Measurements from ENCODE around the gene CUL1. TPM values are rescaled to one million over a fixed set of nuclear protein-coding genes. Genes with fewer than 3 reads are reported as not detected.
A peak's percentile ranks its signal among the peaks of the same experiment; 100 is the strongest.

CUL1 gene
- total RNA-seq, 4 donors from 2014 or later = 73.1 to 87.1 (median 77.8) TPM

GRCh38 chr7:148729984-148730733, 31.5 kb downstream of the CUL1 start:
- WGBS = 46% methylated on average over 12 of the region's 12 CpGs
- Histone ChIP-seq H3K4me3 (no peak overlapping the region), H3K4me1 (peaks cover 34 to 84% (median 78%) of the 10 kb centered on the region in 4 donors), H3K27ac (replicated peaks in 1 of 4) (peak overlapping the region; percentile 15 to 61 (median 21)), H3K9me3 (no peaks in the 10 kb centered on the region), H3K36me3 (peaks cover 0 to 41% (median 24%) of the 10 kb centered on the region in 4 donors), H3K27me3 (no peaks in the 10 kb centered on the region)
- intact Hi-C loops (cut with DNase I) = no loop called here
- DNase-seq (ENCODE audit: extremely low spot score) = no peak
- no peak for TF ChIP-seq POLR2A (IDR thresholded peaks at IDR 0.05; ENCODE audit: low read depth)

DNA sequence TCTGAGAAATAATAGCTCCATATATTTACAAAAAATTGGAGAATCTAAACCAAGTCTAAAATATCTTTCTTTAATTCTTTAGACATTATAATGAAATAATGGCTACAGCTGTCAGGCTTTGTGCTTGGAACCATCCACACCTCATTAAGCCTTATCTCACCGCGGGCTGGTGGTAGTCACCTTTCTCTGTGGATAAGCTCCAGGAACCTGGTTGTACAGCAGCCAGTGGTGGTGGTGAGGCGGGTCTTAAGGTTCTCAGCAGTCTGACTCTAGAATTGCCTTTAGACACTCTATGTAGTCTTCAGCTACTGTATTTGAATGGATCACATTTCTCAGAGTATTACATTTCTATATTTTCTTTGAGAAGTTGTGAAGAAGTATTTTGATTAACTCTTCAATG, 34.2 kb downstream of the CUL1 start:
- DNase-seq (ENCODE audit: extremely low spot score) = no peak
- intact Hi-C loops (cut with DNase I) = no loop called here
- Histone ChIP-seq H3K9me3 (no peaks in the 10 kb centered on the region), H3K36me3 (peaks cover 0 to 48% (median 31%) of the 10 kb centered on the region in 4 donors), H3K4me3 (no peak overlapping the region), H3K27ac (replicated peaks in 1 of 4) (no peak overlapping the region), H3K4me1 (peaks cover 30 to 70% (median 58%) of the 10 kb centered on the region in 4 donors), H3K27me3 (no peaks in the 10 kb centered on the region)
- TF ChIP-seq POLR2A (IDR thresholded peaks at IDR 0.05; ENCODE audit: low read depth) (no peak), CTCF (IDR thresholded peaks at IDR 0.05) (no peak), POLR2AphosphoS5 (IDR thresholded peaks at IDR 0.05) (no peak), EP300 (IDR thresholded peaks at IDR 0.05) (no peak)
- WGBS = 87% methylated on average over 3 of the region's 3 CpGs

DNA sequence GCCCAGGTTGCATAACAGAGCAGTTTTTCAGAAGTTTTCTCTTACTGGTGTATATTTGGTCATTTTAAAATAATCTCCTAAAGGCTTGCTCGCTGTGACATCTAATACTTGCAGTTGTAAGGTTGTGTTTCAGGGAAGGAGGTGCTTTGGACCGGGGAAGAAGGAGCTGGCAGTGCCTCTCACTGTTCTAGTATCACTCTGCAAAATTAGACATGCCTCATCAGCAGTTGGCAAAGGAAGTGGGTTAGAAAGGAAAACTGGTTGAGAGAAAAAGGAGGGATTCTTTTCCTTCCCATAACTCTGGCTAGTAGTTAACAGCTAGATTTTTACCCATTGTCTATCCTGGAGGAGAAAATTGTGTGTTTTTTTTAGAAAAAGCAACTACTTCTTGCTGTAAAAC, 34.8 kb downstream of the CUL1 start:
- H3K27ac ChIP-seq (replicated peaks in 1 of 4) = no peak overlapping the region
- H3K27me3 ChIP-seq = no peaks in the 10 kb centered on the region
- whole genome bisulfite sequencing = 42% methylated on average over 2 of the region's 2 CpGs
- peaks cover 6 to 54% (median 34%) of the 10 kb centered on the region in 4 donors for H3K36me3 ChIP-seq
- DNase-seq (ENCODE audit: extremely low spot score) = no peak
- no peaks in the 10 kb centered on the region for H3K9me3 ChIP-seq
- intact Hi-C loops (cut with DNase I) = no loop called here
- H3K4me1 ChIP-seq = peaks cover 30 to 68% (median 52%) of the 10 kb centered on the region in 4 donors
- no peak overlapping the region for H3K4me3 ChIP-seq
- TF ChIP-seq POLR2A (IDR thresholded peaks at IDR 0.05; ENCODE audit: low read depth) (no peak), CTCF (IDR thresholded peaks at IDR 0.05) (no peak), POLR2AphosphoS5 (IDR thresholded peaks at IDR 0.05) (no peak), EP300 (IDR thresholded peaks at IDR 0.05) (no peak)

- no peaks in the 10 kb centered on the region for H3K9me3 ChIP-seq
- H3K36me3 ChIP-seq = peaks cover 6 to 60% (median 41%) of the 10 kb centered on the region in 4 donors
- no peaks in the 10 kb centered on the region for H3K27me3 ChIP-seq
- intact Hi-C loops (cut with DNase I) = no loop called here
- H3K27ac ChIP-seq (replicated peaks in 1 of 4) = no peak overlapping the region
- H3K4me1 ChIP-seq = peaks cover 17 to 59% (median 40%) of the 10 kb centered on the region in 4 donors
- DNase-seq (ENCODE audit: extremely low spot score) = no peak
- 72% methylated on average over 11 of the region's 11 CpGs for WGBS
- no peak overlapping the region for H3K4me3 ChIP-seq
- TF ChIP-seq CTCF (IDR thresholded peaks at IDR 0.05) = no peak
- no peak for TF ChIP-seq POLR2A (IDR thresholded peaks at IDR 0.05; ENCODE audit: low read depth)
Measured at GRCh38 chr7:148735141-148735540, 36.4 kb downstream of the CUL1 start.

DNA sequence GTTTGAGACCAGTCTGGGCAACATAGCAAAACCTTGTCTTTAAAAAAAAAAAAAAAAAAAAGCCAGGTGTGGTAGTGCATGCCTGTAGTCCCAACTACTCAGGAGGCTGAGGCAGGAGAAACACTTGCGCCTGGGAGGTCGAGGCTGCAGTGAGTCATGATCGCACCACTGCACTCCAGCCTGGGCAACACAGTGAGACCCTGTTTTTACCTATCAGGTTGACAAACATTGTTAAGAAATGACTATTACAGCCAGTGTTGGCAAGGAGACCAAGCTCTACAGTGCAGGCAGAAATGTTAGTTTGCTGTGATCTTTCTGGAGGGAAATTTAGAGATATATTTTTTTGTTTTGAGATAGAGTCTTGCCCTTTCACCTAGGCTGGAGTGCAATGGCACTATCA, 37.3 kb downstream of the CUL1 start:
- 93% methylated on average over 3 of the region's 3 CpGs for WGBS
- Histone ChIP-seq H3K27me3 (no peaks in the 10 kb centered on the region), H3K9me3 (no peaks in the 10 kb centered on the region), H3K4me1 (peaks cover 17 to 50% (median 31%) of the 10 kb centered on the region in 4 donors), H3K36me3 (peaks cover 6 to 60% (median 44%) of the 10 kb centered on the region in 4 donors), H3K27ac (replicated peaks in 1 of 4) (no peak overlapping the region), H3K4me3 (no peak overlapping the region)
- no peak for DNase-seq (ENCODE audit: extremely low spot score)
- intact Hi-C loops (cut with DNase I) = no loop called here
- TF ChIP-seq EP300 (IDR thresholded peaks at IDR 0.05) = no peak
- TF ChIP-seq POLR2A (IDR thresholded peaks at IDR 0.05; ENCODE audit: low read depth) = no peak
- TF ChIP-seq CTCF (IDR thresholded peaks at IDR 0.05) = no peak
- TF ChIP-seq POLR2AphosphoS5 (IDR thresholded peaks at IDR 0.05) = no peak

Measured in esophagus muscularis mucosa (tissue), 4 donors.